Stromal cell of bone marrow (primary cell): ENCODE results near the gene IRF3.
A peak's percentile ranks its signal among the peaks of the same experiment; 100 is the strongest.

Source experiments
- DNase-seq: peaks from one replicate; pipeline ENCODE4 v3.0.0-alpha.2; 2012; ENCODE audit warnings: low read depth

IRF3 gene

DNA sequence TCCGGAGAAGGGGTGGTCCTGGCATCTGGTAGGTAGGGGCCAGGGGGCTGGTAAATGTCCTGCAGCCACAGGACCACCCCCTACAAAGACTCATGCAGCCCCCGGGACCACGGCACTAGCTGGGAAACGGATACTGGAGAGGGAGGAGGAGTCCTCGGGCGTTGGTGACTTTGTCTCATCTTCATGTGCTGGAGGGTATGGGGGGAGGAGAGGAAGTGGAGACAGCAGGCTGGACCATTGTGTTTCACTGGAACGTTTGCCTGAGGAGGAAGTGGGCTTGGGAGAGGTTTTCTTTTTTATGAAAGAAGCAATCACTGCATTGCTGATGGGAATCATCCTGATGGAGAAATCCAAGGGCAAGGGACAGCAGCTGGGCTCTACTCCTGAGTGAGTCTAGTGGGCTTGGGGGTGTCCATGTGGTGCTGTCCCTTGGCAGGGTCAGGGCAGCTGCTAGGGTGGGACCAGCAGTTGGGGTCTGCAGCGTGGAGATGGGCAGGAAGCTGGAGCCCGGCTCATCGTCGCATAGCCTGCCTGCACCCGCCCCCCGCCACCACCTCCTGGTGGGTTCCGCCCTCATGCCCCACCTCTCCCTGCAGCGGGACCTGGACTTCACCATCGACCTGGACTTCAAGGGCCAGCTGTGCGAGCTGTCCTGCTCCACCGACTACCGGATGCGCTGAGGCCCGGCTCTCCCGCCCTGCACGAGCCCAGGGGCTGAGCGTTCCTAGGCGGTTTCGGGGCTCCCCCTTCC, 22.1 kb upstream of the IRF3 start:
- DNase-seq = no peak

DNA sequence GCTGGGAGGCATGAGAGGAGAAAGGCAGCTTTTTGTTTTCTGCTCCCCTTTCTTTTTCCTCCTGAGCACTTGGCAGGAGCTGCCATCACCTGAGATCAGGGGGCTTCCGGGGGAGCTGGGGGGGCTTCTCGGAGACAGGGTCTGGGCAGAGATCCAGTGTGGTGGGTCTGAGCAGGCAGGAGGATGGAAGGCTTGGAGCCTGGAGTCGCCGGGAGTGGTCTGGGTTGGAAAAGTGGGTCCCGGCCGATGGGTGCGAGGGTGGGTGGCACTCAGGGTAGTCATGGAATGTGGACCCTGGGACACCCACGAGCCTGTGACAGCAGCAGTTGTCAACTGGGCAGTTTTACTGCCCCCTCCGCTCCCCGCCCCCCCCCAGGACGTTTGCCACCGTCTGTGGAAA, 21.5 kb upstream of the IRF3 start:
- DNase-seq = no peak

DNA sequence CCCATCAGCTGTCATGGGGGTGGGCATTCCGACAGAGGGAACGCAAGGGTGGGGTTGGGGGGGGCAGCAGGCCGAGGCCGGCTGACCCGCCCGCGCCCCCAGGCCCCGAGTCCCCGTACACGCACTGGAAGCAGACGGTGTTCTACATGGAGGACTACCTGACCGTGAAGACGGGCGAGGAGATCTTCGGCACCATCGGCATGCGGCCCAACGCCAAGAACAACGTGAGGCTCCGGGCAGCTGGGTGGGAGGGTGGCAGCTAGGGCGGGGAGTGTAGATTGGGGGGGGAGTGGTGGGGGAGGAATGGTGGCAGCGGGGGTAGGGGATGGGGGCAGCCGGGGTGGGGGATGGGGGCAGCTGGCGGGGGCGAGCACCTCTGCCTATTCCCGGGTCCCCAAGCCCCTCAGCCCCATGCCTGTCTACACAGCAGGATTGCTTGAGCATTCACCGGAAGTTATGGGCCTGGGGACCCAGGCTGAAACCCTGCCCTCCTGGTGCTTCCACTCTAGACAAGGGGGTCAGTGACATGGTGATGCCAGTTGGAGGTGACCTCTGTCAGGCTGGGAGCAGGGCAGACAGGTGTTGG, 20.9 kb upstream of the IRF3 start:
- DNase-seq = no peak

DNA sequence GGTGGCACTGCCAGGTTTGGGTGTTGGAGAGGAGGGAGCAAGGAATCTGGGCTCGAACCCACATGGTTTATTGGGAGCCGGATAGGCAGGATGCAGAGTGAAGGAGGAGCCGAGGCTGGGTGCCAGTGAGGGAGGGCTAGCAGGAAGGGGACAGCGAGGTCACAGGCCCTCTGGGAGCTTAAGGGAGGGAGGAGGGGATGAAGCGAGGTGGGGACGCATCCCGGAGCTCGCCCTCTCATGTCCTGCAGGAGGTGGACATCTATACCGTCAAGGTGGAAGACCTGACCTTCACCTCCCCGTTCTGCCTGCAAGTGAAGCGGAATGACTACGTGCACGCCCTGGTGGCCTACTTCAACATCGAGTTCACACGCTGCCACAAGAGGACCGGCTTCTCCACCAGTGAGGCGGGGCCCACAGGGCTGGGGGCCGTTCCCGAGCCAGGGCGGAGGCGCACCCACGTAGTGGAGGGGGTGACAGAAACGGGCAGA, 20.2 kb upstream of the IRF3 start:
- no peak for DNase-seq

DNA sequence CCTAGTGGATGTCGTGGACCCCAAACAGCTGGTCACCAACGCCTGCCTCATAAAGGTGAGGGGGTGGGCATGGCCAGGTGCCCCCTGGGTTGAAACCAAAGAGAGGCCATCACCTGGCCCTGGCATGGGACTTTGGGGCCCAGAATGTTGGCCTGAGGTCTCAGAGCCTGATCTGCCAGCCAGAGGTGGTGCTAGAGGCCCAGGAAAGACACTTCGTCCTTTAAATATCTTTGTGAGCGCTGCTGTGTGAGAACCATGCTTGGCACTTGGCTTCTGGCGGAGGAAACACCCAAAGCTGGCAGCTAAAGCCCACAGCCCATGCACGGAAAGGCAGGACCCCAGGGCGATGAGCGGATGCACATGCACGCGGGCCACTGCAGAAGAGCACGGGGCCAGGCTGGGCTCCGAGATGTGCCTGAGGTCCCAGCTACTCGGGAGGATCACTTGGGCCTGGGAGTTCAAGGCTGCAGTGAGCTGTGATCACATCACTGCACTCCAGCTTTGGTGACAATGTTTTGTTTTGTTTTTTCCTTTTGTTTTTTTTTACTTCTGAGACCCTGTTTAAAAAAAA, 19.4 kb upstream of the IRF3 start:
- DNase-seq = no peak

DNA sequence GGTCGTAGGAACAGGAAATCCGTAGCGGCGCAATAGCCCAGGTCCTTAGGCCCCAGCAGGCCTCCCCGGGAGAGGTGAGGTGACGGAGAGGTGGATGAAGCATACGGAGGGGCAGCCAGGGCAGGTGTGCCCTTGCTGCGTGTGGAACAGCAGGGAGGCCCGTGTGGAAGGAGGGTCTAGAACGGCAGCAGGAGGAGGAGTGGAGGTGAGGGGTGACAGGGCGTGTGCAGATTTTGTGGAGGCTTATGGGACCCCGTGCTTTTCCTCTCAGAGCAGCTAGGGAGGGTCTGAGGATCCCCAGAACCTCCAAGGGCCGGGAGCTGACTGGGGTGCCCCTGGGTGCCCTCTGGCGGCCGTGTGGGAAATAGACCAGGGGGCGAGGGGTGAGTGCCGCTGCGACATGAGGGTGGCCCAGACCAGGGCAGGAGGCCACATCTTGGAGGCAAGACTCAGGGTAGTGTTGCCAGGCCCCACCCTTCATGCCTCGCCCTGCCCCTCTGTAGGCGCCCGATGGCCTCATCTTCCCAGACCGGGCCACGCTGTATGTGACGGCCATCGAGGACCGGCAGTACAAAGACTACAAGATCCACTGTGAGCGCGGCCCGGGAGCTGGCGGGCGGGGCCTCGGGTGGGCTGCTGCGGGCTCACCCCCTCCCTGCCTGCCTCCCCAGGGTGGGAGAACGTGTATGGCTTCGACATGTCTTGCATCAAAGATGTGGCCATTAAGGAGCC, 18.8 kb upstream of the IRF3 start:
- no peak for DNase-seq

DNA sequence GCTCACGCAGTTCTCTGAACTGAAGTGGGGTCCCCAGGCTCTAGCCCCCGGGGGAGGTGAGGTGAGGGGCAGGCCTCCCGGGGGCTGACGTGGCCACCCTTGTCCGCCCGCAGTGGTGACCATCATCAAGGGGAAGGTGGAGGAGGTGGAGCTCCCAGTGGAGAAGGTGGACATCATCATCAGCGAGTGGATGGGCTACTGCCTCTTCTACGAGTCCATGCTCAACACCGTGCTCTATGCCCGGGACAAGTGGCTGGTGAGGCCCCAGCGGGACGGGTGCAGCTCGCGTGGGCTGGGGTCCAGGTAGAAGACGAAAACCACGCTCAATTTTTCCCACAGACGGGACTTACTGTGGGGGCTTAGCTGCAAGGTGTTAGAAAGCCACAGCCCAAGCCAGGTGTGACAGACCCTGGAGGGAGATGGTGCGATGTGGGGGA, 18.2 kb upstream of the IRF3 start:
- no peak for DNase-seq

DNA sequence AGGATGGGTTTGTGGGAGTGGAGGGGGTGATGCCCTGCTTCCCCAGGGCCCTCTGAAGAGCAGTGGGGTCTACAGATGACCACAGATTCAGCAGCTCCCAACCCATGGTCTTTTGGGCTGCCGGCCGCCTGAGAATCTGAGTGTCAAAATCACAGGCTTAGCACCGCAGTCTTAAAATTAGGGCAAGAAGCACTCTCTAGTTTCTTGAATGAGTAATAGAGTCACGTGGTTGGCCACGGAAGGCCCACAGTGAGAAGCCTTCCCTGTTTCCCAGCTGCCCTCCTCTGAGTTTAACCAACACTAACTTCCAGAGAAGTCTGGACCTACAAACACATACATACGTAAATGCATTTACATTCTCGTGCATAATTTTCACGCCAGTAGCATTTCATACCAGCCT, 16.6 kb upstream of the IRF3 start:
- DNase-seq = no peak

DNA sequence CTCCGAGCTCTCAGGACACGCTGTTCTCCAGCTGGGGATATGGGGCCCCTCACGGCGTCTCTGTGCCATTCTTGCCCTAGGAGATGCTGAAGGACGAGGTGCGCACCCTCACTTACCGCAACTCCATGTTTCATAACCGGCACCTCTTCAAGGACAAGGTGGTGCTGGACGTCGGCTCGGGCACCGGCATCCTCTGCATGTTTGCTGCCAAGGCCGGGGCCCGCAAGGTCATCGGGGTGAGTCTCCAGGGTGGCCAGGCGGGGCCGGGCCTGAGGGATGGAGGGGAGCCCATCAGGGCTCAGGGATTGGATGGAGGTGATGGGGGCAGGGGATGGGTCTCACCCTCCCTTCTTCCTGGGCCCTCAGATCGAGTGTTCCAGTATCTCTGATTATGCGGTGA, 16.2 kb upstream of the IRF3 start:
- DNase-seq = no peak

DNA sequence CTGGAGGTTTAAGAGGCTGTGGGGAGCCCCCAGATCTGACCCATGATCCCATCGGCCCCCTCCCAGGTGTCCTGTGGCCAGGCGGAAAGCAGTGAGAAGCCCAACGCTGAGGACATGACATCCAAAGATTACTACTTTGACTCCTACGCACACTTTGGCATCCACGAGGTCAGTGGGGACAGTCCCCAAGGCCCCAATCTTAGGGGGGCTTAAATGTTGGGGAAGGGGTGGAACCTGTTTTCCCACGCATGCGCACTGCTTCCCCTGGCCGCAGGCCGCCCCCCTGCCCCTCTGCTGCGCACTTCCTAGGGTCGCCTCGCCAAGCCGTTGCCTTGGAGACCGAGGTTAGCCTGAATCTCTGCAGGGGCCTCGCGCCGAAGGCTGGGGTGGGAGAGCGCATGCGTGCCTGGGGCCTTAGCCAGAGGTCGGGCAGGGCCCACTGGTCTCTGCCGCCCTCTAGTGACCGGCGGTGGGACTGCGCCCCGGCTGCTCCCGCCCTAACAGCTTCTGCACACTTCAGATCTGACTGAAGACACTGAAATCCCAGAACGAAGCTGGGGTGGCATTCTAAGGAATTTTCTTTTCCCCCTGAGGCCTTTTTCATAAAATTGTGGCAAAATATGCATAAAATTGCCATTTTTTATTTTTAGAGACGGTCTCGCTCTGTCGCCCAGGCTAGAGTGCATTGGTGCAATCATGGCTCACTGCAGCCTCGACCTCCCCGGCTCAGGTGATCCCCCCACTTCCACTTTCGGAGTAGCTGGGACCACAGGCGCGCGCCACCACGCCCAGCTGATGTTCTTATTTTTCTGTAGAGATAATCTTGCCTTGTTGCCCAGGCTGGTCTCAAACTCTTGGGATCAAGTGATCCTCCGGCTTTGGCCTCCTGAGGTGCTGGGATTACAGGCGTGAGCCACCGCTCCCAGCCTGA, 15.0 kb upstream of the IRF3 start:
- no peak for DNase-seq

DNA sequence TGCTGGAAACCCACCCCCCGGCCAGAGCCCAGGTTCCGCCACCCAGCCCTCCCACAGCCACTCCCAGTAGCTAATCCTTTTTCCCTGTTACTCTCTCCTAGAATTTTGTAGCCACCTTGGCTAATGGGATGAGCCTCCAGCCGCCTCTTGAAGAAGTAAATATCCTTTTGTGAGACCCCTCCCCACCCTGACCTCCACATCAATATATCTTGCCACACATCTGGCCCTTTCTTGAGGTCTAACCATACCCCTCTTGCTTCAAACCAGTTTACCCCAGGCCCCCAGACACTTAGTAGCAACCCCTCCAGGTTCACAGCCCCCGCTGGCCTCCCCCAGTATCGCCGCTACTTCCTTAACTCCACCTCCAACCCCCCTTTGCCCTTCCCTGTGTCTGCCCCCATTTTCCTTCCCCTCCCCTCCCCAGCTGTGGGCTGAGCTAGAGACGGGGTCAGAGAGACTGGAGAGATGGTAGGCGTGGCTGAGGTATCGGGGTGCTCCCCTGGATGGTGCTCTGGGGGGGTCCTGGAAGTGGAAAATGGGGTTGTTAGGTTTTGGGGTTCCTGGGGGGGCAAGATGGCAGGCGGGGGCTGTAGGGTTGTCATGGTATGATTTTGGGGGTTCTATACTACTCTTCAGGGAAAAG, 14.2 kb upstream of the IRF3 start:
- DNase-seq = no peak

DNA sequence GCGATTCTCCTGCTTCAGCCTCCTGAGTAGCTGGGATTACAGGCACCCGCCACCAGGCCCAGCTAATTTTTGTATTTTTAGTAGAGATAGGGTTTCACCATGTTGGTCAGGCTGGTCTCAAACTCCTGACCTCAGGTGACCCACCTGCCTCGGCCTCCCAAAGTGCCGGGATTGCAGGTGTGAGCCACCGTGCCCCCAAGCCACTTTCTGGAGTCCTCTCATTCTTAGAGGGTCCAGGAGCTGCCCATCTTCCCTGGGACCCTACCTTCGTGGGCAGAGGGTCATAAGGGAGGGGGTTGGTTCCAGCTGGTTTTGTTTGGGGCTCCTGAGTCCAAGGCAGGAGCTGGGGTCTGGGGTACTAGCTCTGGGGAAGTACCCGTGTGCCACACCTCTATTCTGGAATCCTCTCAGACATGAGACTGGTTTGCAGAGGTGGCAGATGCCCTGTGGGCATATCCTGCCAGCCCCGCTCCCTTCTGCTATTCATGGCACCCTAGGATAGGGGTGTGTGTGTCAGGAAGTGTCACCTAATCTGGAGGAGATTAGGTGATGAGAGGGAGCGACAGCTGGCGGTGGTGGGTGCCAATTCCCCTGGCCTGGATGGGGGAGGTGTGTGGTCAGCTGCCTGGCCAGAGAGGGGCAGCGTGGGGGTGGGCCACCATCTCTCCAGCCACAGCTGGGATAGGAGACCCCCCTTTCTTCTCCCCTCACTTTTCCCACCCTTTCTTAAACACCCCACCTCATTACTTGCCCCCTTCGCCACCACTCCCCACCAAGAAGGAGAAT, 13.5 kb upstream of the IRF3 start:
- no peak for DNase-seq

DNA sequence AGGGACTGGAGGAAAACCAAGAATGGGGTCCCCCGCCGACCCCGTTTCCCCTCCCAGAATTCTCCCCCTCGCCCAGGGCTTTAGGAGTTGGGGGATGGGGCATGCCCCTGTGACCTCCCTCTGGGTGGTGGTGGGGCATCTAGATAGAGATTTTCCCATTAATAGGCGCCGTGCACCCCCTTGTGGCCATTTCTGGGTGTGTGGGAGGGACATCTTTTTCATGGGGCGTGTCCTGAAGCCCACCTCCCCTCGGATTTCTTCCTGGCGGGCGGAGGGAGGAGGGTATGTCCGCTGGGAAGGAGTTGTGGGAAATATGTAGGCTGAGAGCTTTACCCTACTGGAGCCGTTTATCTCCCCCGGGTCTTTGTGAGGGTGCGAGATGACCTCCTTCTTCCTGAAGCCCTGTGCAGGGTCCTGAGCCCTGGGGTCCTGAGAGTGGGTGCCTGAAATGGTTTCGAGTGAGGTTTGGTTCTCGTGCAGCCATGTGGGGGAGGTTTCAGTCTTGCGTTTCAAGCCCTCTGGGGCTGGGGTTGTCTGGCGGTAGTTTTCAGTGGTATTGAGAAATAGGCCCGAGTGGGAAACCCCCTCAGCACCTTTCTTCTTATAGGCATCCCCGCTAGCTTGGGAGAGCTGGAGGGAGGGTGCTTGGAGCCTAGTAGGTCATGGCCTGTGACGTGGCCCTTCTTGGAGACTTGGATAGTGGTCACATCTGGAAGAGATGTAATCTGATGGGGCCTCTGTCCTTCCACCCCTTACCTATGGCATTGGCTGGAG, 12.4 kb upstream of the IRF3 start:
- DNase-seq = no peak

DNA sequence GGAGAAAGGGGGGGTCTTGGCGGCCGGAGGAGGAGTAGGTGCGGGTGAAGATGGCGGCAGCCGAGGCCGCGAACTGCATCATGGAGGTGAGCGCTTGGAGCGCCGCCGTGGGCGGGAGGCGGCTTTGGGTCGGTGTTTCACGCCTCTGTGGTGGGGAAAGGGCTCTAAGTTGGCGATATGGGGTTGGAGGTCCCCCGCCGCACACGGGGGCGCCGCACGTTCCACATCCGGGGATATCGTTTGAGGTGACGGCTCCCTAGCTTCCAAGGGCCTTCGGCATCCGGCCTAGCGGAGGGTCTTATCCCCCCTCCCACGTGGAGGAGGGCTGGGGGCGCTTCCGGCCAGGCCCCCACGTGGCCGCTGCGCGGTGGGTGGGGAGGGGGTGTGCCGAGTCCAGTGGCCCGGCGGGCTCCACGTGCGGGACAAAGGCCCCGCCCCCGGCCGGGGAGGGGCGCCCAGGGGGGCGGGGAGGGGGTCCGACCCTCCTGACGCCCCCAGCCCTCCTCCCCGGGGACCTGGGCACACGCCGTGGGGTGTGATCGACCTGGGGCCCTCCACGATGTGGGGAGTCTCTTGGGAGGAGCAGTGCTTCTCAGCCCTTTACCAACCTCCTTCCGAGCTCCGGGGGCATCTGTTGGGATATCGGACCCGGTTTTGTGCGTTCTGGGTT, 11.7 kb upstream of the IRF3 start, which contains the start of gene PRMT1:
TSS of gene PRMT1 (plus strand) at position 41 of the 670 bp plus-strand sequence. CDS start at position 51, 10 bp downstream.
- DNase-seq = no peak

DNA sequence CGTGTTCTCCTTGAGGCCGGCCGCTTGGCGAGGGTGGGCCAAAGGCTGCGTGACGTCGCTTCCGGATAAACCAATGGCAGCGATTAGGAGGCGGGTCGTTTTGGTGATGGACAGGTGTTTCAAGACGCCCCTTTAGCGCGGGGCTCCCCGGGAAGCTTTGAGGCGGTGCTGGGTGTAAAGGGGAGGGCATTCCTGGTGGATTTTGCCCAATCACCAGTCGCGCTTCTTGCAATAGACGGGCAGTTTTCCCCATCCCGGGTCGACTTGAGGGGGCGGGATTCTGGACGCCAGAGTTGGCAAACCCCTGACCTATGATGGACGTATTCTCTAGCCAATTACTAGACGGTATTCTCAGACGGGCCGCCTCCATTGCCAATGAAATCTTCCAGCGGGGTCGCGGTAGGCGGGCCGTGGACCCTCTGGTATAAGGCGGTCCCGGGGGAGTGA, 11.2 kb upstream of the IRF3 start:
- peak; percentile 100 for DNase-seq

DNA sequence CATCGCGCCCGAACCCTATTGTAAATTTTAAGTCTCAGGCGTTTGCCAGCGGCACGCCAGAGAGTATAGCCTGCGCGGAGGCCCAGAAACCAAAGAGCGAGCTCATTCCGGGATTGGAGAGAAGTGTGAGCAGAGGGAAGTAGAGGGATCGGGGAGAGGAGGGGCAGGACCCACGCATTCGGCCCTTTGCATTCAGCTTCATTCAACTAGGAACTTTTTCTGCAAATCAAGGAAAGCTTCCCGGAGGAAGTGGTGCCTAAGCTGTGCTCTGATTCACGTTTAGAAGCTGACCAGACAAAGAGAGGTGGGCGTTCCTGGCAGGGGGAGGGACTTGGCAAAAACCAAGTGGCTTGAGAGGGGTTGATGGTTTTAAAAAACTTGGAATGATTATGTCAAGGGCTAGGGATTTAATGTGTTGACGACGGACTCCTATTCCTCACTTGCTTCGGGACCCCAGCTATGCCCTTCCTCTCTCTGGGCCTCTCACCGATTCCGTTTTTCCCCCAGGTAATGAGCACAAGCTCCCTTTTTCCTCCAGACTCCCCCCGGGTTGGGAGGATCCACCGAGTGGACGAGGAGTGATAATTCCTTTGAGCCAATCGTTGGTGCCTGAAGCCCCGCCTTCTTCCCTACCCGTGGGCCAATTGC, 10.6 kb upstream of the IRF3 start:
- peak; percentile 84 for DNase-seq

DNA sequence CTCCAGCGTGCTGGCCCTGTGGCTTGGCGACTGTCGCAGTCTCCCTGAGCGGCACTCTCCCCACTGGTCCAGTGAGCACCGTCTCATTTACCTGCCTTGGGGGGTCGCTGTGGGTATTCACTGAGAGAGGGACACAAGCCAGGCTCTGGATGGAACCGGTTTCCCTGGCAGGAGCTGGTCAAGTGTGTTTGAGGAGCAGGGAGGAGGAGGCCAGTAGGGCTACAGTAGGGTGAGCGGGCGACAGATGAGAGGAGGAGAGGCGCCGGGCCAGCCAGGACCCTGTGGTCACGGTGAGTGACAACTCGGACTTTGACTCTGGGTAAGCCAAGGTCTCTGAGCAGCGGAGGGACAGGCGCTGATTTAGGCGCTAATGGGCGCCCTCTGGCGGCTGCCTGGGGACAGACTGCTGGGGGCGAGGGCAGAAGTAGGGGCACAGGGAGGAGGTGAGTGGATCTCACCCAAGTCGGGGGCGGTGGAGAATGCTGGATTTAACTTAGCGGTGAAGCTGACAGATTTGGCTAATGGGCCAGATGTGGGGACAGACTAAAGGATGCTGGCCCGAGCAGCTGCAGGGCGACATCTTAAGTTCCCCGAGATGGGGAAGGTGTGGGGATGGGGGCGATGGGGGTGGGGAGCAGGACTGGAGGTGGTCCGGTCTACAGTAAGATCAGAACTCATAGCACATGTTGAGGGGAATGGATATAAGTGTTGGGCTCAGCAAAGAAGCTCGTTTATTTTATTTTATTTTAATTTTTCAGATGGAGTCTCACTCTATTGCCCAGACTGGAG, 6.7 kb upstream of the IRF3 start:
- no peak for DNase-seq
